Hepatocyte (in vitro differentiated cells): ENCODE data around the gene PAN2. TPM values are rescaled to one million over a fixed set of nuclear protein-coding genes. Genes with fewer than 3 reads are reported as not detected.
"Not testable (repeated sequence)": the region's sequence is repeated elsewhere in the genome, so short reads cannot be mapped to it uniquely, and the experiment has no call there.

Experiments used
- DNase-seq: peaks from one replicate; pipeline ENCODE4 v3.0.0-alpha.2; 2016; ENCODE audit warnings: low spot score
- H2AFZ ChIP-seq: fragments of 200-600 bp; sonication (generic); 2 replicates; pipeline ENCODE4 v1.6.0; 2016; ENCODE audit warnings: antibody characterized with exemption, mild to moderate bottlenecking
- H3K27ac ChIP-seq: fragments of 200-600 bp; sonication (generic); 2 replicates; pipeline ENCODE4 v1.5.1; 2016; ENCODE audit warnings: mild to moderate bottlenecking
- H3K27me3 ChIP-seq: fragments of 200-600 bp; sonication (generic); 2 replicates; pipeline ENCODE4 v1.6.1; 2016
- H3K36me3 ChIP-seq: fragments of 200-600 bp; sonication (generic); replicated peaks from 2 replicates; pipeline ENCODE4 v1.5.1; 2016; ENCODE audit warnings: low read depth; ENCODE audit not compliant: insufficient read depth
- H3K4me1 ChIP-seq: fragments of 200-600 bp; sonication (generic); 2 replicates; pipeline ENCODE4 v1.5.1; 2016; ENCODE audit warnings: mild to moderate bottlenecking, moderate library complexity; ENCODE audit not compliant: insufficient read depth
- H3K4me2 ChIP-seq: fragments of 200-600 bp; sonication (generic); 2 replicates; pipeline ENCODE4 v1.6.0; 2016
- H3K4me3 ChIP-seq: fragments of 200-600 bp; sonication (generic); 2 replicates; pipeline ENCODE4 v1.5.1; 2016; ENCODE audit warnings: mild to moderate bottlenecking
- H3K79me2 ChIP-seq: fragments of 200-600 bp; sonication (generic); 2 replicates; pipeline ENCODE4 v1.6.0; 2017; ENCODE audit warnings: mild to moderate bottlenecking
- H3K9me2 ChIP-seq: fragments of 200-600 bp; sonication (generic); replicated peaks from 2 replicates; pipeline ENCODE4 v1.6.0; 2017; ENCODE audit warnings: mild to moderate bottlenecking; ENCODE audit not compliant: insufficient read depth
- H3K9me3 ChIP-seq: fragments of 200-600 bp; sonication (generic); 2 replicates; pipeline ENCODE4 v1.5.1; 2016; ENCODE audit warnings: low read depth, mild to moderate bottlenecking
- H4K20me1 ChIP-seq: fragments of 200-600 bp; sonication (generic); 2 replicates; pipeline ENCODE4 v1.6.0; 2016; ENCODE audit warnings: mild to moderate bottlenecking; ENCODE audit not compliant: insufficient read depth, poor library complexity, severe bottlenecking
- CTCF ChIP-seq: fragments of 200-600 bp; sonication (generic); IDR thresholded peaks from 2 replicates; pipeline ENCODE4 v1.5.1; 2016; ENCODE audit warnings: antibody characterized with exemption, mild to moderate bottlenecking; ENCODE audit not compliant: poor library complexity
- EZH2 ChIP-seq: fragments of 200-600 bp; sonication (generic); IDR thresholded peaks from 2 replicates; pipeline ENCODE4 v1.6.1; 2016; ENCODE audit warnings: antibody characterized with exemption, mild to moderate bottlenecking, borderline replicate concordance
- EZH2phosphoT487 ChIP-seq: fragments of 200-600 bp; sonication (generic); IDR thresholded peaks from one replicate; pipeline ENCODE4 v1.6.1; 2018; ENCODE audit warnings: antibody characterized with exemption, mild to moderate bottlenecking, low read depth, moderate library complexity; ENCODE audit not compliant: unreplicated experiment, severe bottlenecking
- WGBS: methylation state at CpG from one replicate; pipeline ENCODE4 v1.1.6; 2016; ENCODE audit warnings: low lambda C conversion rate; ENCODE audit errors: missing lambda C conversion rate; 5-methylcytosine and 5-hydroxymethylcytosine counted together
- polyA plus RNA-seq: library from polyadenylated mRNA; unstranded; fragments of >200 nt; fragmentation: Nextera tagmentation; extraction: Ambion mirVana; gene quantifications from 2 replicates; pipeline ENCODE4 v1.2.1, GENCODE V29; 2016
- total RNA-seq: library from RNA; depleted of rRNA; stranded (reverse); fragments of >200 nt; gene quantifications from 2 replicates; pipeline ENCODE4 v1.2.3, GENCODE V29; 2014

Gene PAN2
- total and polyA plus RNA-seq, 2 experiments from 2014 or later = 23.6 to 29.4 TPM

GRCh38 chr12:56288705-56289387 is 45.0 kb downstream of the PAN2 start:
- TF ChIP-seq CTCF = no peak
- Histone ChIP-seq H3K4me2 (no peak overlapping the region), H3K9me2 (no peaks in the 10 kb centered on the region), H3K36me3 (no peaks in the 10 kb centered on the region), H4K20me1 (peaks cover 5% of the 10 kb centered on the region), H3K79me2 (peaks cover 64% of the 10 kb centered on the region), H3K27me3 (no peaks in the 10 kb centered on the region), H3K4me1 (no peaks in the 10 kb centered on the region), H3K27ac (no peak overlapping the region), H3K9me3 (no peaks in the 10 kb centered on the region), H2AFZ (no peak overlapping the region), H3K4me3 (no peak overlapping the region)
- DNase-seq = no peak
- 86% methylated on average over 3 of the region's 3 CpGs for WGBS

DNA sequence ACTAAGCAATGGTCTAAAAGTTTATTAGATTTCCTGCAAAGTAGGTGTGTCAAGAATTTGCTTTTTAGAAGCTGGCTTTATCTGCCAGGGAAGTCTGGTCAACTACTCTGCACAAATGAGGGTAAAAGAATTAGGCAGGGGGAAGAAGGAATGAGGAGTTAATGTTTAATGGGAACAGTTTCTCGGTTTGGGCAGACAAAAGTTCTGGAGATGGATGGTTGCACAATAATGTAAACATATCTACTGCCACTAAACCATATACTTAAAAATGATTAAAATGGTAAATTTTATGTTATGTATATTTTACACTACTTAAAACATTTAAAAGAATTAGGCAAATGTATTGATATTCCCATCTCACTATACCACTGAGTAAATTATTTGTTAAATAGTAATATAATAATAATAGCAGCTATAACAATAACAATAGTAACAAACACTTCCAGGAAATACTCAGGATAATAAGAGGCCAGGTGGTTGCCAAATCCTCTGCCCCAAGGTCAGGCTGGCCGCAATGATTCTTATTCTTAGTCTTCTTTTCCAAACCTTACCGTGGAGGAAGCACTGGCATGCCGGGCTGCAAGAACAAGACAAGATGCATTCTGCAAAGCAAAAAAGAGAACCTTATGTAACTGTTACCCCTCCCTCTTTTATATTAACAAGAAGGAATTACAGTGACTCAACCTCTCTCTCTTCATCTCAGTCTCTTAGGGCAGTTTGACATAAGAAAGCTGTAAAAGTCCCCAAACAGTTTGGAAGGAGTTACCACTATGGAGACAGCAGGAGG is 47.6 kb downstream of the PAN2 start:
- no peaks in the 10 kb centered on the region for H3K36me3 ChIP-seq
- WGBS = 74% methylated on average over 4 of the region's 4 CpGs
- no peak for DNase-seq

DNA sequence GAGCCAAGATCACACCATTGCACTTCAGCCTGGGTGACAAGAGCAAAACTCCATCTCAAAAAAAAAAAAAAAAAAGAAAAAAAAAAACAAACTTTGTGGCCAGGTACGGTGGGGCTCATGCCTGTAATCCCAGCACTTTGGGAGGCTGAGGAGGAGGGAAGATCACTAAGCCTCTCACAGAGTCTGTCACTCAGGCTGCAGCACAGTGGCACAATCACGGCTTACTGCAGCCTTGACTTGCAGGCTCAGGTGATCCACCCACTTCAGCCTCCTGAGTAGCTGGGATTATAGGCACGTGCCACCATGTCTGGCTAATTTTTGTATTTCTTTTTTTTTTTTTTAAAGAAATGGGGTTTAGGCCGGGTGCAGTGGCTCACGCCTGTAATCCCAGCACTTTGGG is 49.5 kb downstream of the PAN2 start:
- not testable (repeated sequence) for H3K4me2 ChIP-seq, H3K4me1 ChIP-seq, H3K4me3 ChIP-seq, H3K27me3 ChIP-seq, H3K9me2 ChIP-seq, DNase-seq, H3K9me3 ChIP-seq, H2AFZ ChIP-seq, H3K36me3 ChIP-seq, H3K27ac ChIP-seq, H4K20me1 ChIP-seq
- 96% methylated on average over 3 of the region's 5 CpGs for WGBS
- peaks cover 20% of the 10 kb centered on the region for H3K79me2 ChIP-seq

More for the DNA sequence above, 47.6 kb downstream of the PAN2 start:
- no peak overlapping the region for H2AFZ ChIP-seq
- H3K4me2 ChIP-seq = no peak overlapping the region
- no peak overlapping the region for H3K27ac ChIP-seq
- peaks cover 38% of the 10 kb centered on the region for H3K79me2 ChIP-seq
- no peaks in the 10 kb centered on the region for H3K9me2 ChIP-seq
- H4K20me1 ChIP-seq = no peaks in the 10 kb centered on the region
- TF ChIP-seq CTCF (no peak), EZH2 (no peak), EZH2phosphoT487 (no peak)
- no peaks in the 10 kb centered on the region for H3K4me1 ChIP-seq
- no peaks in the 10 kb centered on the region for H3K27me3 ChIP-seq
- no peaks in the 10 kb centered on the region for H3K9me3 ChIP-seq
- no peak overlapping the region for H3K4me3 ChIP-seq

DNA sequence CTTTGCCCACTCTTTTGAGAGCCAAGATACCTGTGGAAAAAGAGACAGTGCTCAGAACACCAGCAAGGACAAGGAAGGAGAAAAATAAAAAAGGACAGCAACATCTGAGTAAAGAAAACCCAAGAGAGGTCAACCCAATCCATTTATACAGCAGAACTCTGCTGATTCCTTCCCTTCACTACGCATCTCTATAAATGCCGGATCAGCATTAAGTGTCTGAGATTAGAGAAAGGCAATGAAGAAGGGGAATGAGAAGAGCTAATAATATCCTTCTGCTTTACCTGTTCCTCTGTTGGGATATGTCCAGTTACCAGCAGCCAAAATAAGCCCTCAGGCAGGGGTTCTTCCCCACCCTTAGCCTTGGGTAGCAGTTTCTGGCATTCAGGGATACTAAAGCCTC is 51.2 kb downstream of the PAN2 start:
- Histone ChIP-seq H3K9me3 (no peaks in the 10 kb centered on the region), H2AFZ (no peak overlapping the region), H3K4me2 (no peak overlapping the region), H3K27ac (no peak overlapping the region), H3K79me2 (peaks cover 3% of the 10 kb centered on the region), H3K4me1 (no peaks in the 10 kb centered on the region), H4K20me1 (no peaks in the 10 kb centered on the region), H3K27me3 (no peaks in the 10 kb centered on the region), H3K9me2 (no peaks in the 10 kb centered on the region), H3K4me3 (no peak overlapping the region), H3K36me3 (no peaks in the 10 kb centered on the region)
- 98% methylated on average over 2 of the region's 2 CpGs for WGBS
- DNase-seq = no peak
- TF ChIP-seq EZH2 (no peak), CTCF (no peak), EZH2phosphoT487 (no peak)
